Measurements from ENCODE around the gene SLC6A11. TPM values are rescaled to one million over a fixed set of nuclear protein-coding genes. Genes with fewer than 3 reads are reported as not detected.

The SLC6A11 gene
- total RNA-seq, 1 experiment from 2014 or later: not detected

GRCh38 chr3:10887015-10887414 is 71.0 kb downstream of the SLC6A11 start:
- intact Hi-C loops (cut with micrococcal nuclease; ENCODE audit: unreplicated experiment): no loop called here
- H3K36me3 ChIP-seq (ENCODE audit: low read depth): no peaks in the 10 kb centered on the region
- H3K4me1 ChIP-seq (replicated peaks; ENCODE audit: insufficient read depth): no peaks in the 10 kb centered on the region
- no peak overlapping the region for H3K27ac ChIP-seq
- no peaks in the 10 kb centered on the region for H3K9me3 ChIP-seq (ENCODE audit: insufficient read depth, low read depth)
- CTCF ChIA-PET: no interaction called here
- DNase-seq: no peak
- H3K27me3 ChIP-seq (ENCODE audit: insufficient read depth, low read depth): peaks cover 32% of the 10 kb centered on the region
- H4K20me1 ChIP-seq (ENCODE audit: insufficient read depth): no peaks in the 10 kb centered on the region
- POLR2A ChIA-PET (ENCODE audit: unreplicated experiment): no interaction called here
- TF ChIP-seq EZH2 (IDR thresholded peaks at IDR 0.05; ENCODE audit: low read depth) (no peak), CTCF (conservative IDR thresholded peaks at IDR 0.05) (no peak)
- no peak overlapping the region for H3K4me3 ChIP-seq
- no peak overlapping the region for H2AFZ ChIP-seq
- H3K79me2 ChIP-seq (ENCODE audit: low read depth): no peaks in the 10 kb centered on the region
- H3K4me2 ChIP-seq: no peak overlapping the region
- no peaks in the 10 kb centered on the region for H3F3A ChIP-seq (ENCODE audit: insufficient read depth, low read depth)
- H3K9me2 ChIP-seq (ENCODE audit: insufficient read depth): no peaks in the 10 kb centered on the region
- BruUV-seq (replicated peaks): no TSS peak

- H3K9me3 ChIP-seq (ENCODE audit: insufficient read depth, low read depth): no peaks in the 10 kb centered on the region
- ChIA-PET POLR2A (ENCODE audit: unreplicated experiment) (no interaction called here), CTCF (no interaction called here)
- H4K20me1 ChIP-seq (ENCODE audit: insufficient read depth): no peaks in the 10 kb centered on the region
- H3K36me3 ChIP-seq (ENCODE audit: low read depth): no peaks in the 10 kb centered on the region
- no peaks in the 10 kb centered on the region for H3K9me2 ChIP-seq (ENCODE audit: insufficient read depth)
- TF ChIP-seq EZH2 (IDR thresholded peaks at IDR 0.05; ENCODE audit: low read depth): no peak
- no peak for TF ChIP-seq CTCF (conservative IDR thresholded peaks at IDR 0.05)
- H3K4me3 ChIP-seq: no peak overlapping the region
- no peak overlapping the region for H2AFZ ChIP-seq
- H3K4me1 ChIP-seq (replicated peaks; ENCODE audit: insufficient read depth): no peaks in the 10 kb centered on the region
- no peaks in the 10 kb centered on the region for H3F3A ChIP-seq (ENCODE audit: insufficient read depth, low read depth)
- no TSS peak for BruUV-seq (replicated peaks)
- no peak overlapping the region for H3K4me2 ChIP-seq
- intact Hi-C loops (cut with micrococcal nuclease; ENCODE audit: unreplicated experiment): no loop called here
- no peak for DNase-seq
- no peak overlapping the region for H3K27ac ChIP-seq
- H3K79me2 ChIP-seq (ENCODE audit: low read depth): no peaks in the 10 kb centered on the region
- H3K27me3 ChIP-seq (ENCODE audit: insufficient read depth, low read depth): peaks cover 18% of the 10 kb centered on the region
These were observed 72.6 kb downstream of the SLC6A11 start for GRCh38 chr3:10888518-10889090.

DNA sequence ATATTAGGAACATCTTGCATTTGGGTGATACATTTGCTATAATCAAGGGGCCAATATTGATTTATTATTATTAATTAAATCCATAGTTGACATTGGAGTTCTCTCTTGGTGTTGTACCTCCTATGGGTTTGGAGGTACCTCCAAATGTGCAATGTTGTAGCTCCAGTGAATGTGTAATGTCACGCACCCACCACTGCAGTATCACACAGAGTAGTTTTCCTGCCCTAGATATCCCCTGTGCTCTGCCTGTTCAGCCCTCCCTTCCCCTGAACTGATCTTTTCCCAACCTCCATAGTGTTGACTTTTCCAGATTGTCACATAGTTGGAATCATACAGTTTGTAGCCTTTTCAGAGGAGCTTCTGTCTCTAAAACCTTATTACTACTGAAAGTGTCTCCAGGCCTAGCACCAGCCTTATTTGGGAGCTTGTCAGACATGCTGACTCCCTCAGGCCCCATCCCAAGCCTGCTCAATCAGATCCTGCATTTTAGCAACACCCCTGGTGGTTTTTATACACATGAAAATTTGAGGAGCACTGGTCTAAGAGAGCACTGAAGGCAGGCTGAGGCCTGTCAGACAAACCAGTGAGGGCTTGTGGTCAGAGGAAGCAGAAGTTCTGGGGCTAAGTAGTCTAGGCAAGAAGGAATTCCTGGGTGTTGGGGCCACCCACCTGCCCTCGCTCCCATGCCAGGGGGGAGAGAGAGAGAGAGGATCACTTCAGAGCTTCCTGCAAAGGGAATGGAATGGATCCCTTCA is 73.4 kb downstream of the SLC6A11 start:
- intact Hi-C loops (cut with micrococcal nuclease; ENCODE audit: unreplicated experiment): no loop called here
- H3K27me3 ChIP-seq (ENCODE audit: insufficient read depth, low read depth): peaks cover 14% of the 10 kb centered on the region
- DNase-seq: no peak
- no TSS peak for BruUV-seq (replicated peaks)
- no peak overlapping the region for H2AFZ ChIP-seq
- no peaks in the 10 kb centered on the region for H3K9me2 ChIP-seq (ENCODE audit: insufficient read depth)
- TF ChIP-seq CTCF (conservative IDR thresholded peaks at IDR 0.05) (no peak), EZH2 (IDR thresholded peaks at IDR 0.05; ENCODE audit: low read depth) (no peak)
- no peak overlapping the region for H3K4me2 ChIP-seq
- H3K4me1 ChIP-seq (replicated peaks; ENCODE audit: insufficient read depth): no peaks in the 10 kb centered on the region
- CTCF ChIA-PET: no interaction called here
- H3K27ac ChIP-seq: no peak overlapping the region
- H3K4me3 ChIP-seq: no peak overlapping the region
- H3K79me2 ChIP-seq (ENCODE audit: low read depth): no peaks in the 10 kb centered on the region
- H3F3A ChIP-seq (ENCODE audit: insufficient read depth, low read depth): no peaks in the 10 kb centered on the region
- H3K36me3 ChIP-seq (ENCODE audit: low read depth): no peaks in the 10 kb centered on the region
- no peaks in the 10 kb centered on the region for H3K9me3 ChIP-seq (ENCODE audit: insufficient read depth, low read depth)
- POLR2A ChIA-PET (ENCODE audit: unreplicated experiment): interaction anchor here (0.7 kb wide), 1 partner anchor 958 kb away, joined by 6 read pairs; no protein-coding TSS in a partner anchor
- no peaks in the 10 kb centered on the region for H4K20me1 ChIP-seq (ENCODE audit: insufficient read depth)
